WTC11 (cell line): ENCODE results near the gene OSCP1.

Source experiments
- CTCF ChIP-seq: fragments of 200-600 bp; IDR thresholded peaks from 2 replicates; pipeline ENCODE4 v1.8.0; 2022; ENCODE audit warnings: antibody characterized with exemption
- FOXK1 ChIP-seq: sonication (generic); formaldehyde crosslinking; IDR thresholded peaks from 2 replicates; pipeline ENCODE4 v1.8.0; 2022; ENCODE audit warnings: mild to moderate bottlenecking, moderate library complexity, missing genetic modification reagents
- JUN ChIP-seq: sonication (generic); formaldehyde crosslinking; IDR thresholded peaks from 2 replicates; pipeline ENCODE4 v1.8.0; 2023; ENCODE audit warnings: mild to moderate bottlenecking, missing genetic modification reagents
- RELA ChIP-seq: sonication (generic); formaldehyde crosslinking; IDR thresholded peaks from 2 replicates; pipeline ENCODE4 v1.8.1; 2022; ENCODE audit warnings: missing genetic modification reagents, mild to moderate bottlenecking, borderline replicate concordance
- USF1 ChIP-seq: sonication (generic); formaldehyde crosslinking; IDR thresholded peaks from 2 replicates; pipeline ENCODE4 v1.8.0; 2022; ENCODE audit warnings: mild to moderate bottlenecking, missing genetic modification reagents
- ZNF423 ChIP-seq: fragments of 250-450 bp; sonication (Bioruptor Pico); IDR thresholded peaks from 2 replicates; pipeline ENCODE4 v2.1.2; 2022; ENCODE audit warnings: mild to moderate bottlenecking, moderate library complexity

GRCh38 chr1:36476945-36477344 lies 26.7 kb upstream of the OSCP1 start:
- TF ChIP-seq JUN (CRISPR knock-in tag) (no peak), ZNF423 (CRISPR knock-in tag) (no peak), CTCF (no peak), FOXK1 (no peak), USF1 (CRISPR knock-in tag) (no peak), RELA (CRISPR knock-in tag) (no peak)
